ENCODE results near the gene PDZD11.

- TF ChIP-seq GATA3 (IDR thresholded peaks at IDR 0.05; ENCODE audit: low read depth, low read length) (no peak), GATA2 (IDR thresholded peaks at IDR 0.05; ENCODE audit: low read depth, low read length) (no peak)
These were observed 3.1 kb upstream of the PDZD11 start for GRCh38 chrX:70292788-70293187.

All from SH-SY5Y (cell line).